WTC11 (cell line): ENCODE measurements around the gene CCDC185. TPM values are rescaled to one million over a fixed set of nuclear protein-coding genes. Genes with fewer than 3 reads are reported as not detected.

Experiments
- ATAC-seq: fragments of 200-7000 bp; cut with Tn5 transposase; 2 replicates; pipeline ENCODE4 v1.10.0; 2021; ENCODE audit warnings: mild to moderate bottlenecking, moderate library complexity
- CTCF ChIA-PET: fragments of 300-600 bp; sonication (Branson Sonifier 250); formaldehyde crosslinking; loops from one replicate; lab custom pipeline; 2021; ENCODE audit warnings: antibody characterized with exemption; lab: Charles Lee
- POLR2A ChIA-PET: fragments of 350-600 bp; sonication (Branson Sonifier 250); formaldehyde crosslinking; loops from one replicate; lab custom pipeline; 2021; ENCODE audit warnings: antibody characterized with exemption; lab: Charles Lee
- DNase-seq: peaks from one replicate; pipeline ENCODE4 v3.0.0; 2021; ENCODE audit warnings: low spot score
- H3K27ac Mint-ChIP-seq: 2 replicates; pipeline ENCODE4 v1.8.0; 2021; ENCODE audit warnings: mixed read lengths
- H3K27me3 Mint-ChIP-seq: 2 replicates; pipeline ENCODE4 v1.8.0; 2021; ENCODE audit warnings: low read depth, mild to moderate bottlenecking, moderate library complexity, mixed read lengths
- H3K36me3 Mint-ChIP-seq: 2 replicates; pipeline ENCODE4 v1.8.0; 2021; ENCODE audit warnings: mixed read lengths
- H3K4me1 Mint-ChIP-seq: 2 replicates; pipeline ENCODE4 v1.8.0; 2022; ENCODE audit warnings: mixed read lengths
- H3K4me3 Mint-ChIP-seq: 2 replicates; pipeline ENCODE4 v1.8.0; 2021; ENCODE audit warnings: mild to moderate bottlenecking, moderate library complexity, mixed read lengths
- H3K9me3 Mint-ChIP-seq: 2 replicates; pipeline ENCODE4 v1.8.0; 2021; ENCODE audit warnings: mixed read lengths
- ATF1 ChIP-seq: sonication (generic); formaldehyde crosslinking; IDR thresholded peaks from 2 replicates; pipeline ENCODE4 v1.8.1; 2023; ENCODE audit warnings: mild to moderate bottlenecking, moderate library complexity, missing genetic modification reagents
- CREB1 ChIP-seq: sonication (generic); formaldehyde crosslinking; IDR thresholded peaks from 2 replicates; pipeline ENCODE4 v1.8.0; 2023; ENCODE audit warnings: mild to moderate bottlenecking, missing genetic modification reagents
- EMX1 ChIP-seq: fragments of 250-450 bp; sonication (Bioruptor Pico); IDR thresholded peaks from 2 replicates; pipeline ENCODE4 v1.8.0; 2021; ENCODE audit warnings: mild to moderate bottlenecking
- ESRRA ChIP-seq: sonication (generic); formaldehyde crosslinking; IDR thresholded peaks from 2 replicates; pipeline ENCODE4 v1.8.1; 2022; ENCODE audit warnings: mild to moderate bottlenecking, missing genetic modification reagents, borderline replicate concordance
- GABPB1 ChIP-seq: sonication (generic); formaldehyde crosslinking; IDR thresholded peaks from 2 replicates; pipeline ENCODE4 v1.8.1; 2023; ENCODE audit warnings: mild to moderate bottlenecking, missing genetic modification reagents
- GTF2I ChIP-seq: fragments of 250-450 bp; sonication (Bioruptor Pico); conservative IDR thresholded peaks from 2 replicates; pipeline ENCODE4 v1.4.0; 2021; ENCODE audit warnings: mild to moderate bottlenecking
- JAZF1 ChIP-seq: fragments of 250-450 bp; sonication (Bioruptor Pico); IDR thresholded peaks from 2 replicates; pipeline ENCODE4 v1.9.0; 2021; ENCODE audit warnings: moderate library complexity, mild to moderate bottlenecking, inconsistent platforms
- MXD4 ChIP-seq: fragments of 250-450 bp; sonication (Bioruptor Pico); IDR thresholded peaks from 2 replicates; pipeline ENCODE4 v1.8.0; 2021; ENCODE audit warnings: mild to moderate bottlenecking, moderate library complexity, borderline replicate concordance
- NFATC4 ChIP-seq: fragments of 250-450 bp; sonication (Bioruptor Pico); IDR thresholded peaks from 2 replicates; pipeline ENCODE4 v1.9.0; 2021; ENCODE audit warnings: mild to moderate bottlenecking
- NFYB ChIP-seq: sonication (generic); formaldehyde crosslinking; conservative IDR thresholded peaks from 2 replicates; pipeline ENCODE4 v1.8.0; 2022; ENCODE audit warnings: low read depth, missing genetic modification reagents
- NR1H2 ChIP-seq: sonication (generic); formaldehyde crosslinking; IDR thresholded peaks from 2 replicates; pipeline ENCODE4 v1.9.0; 2021; ENCODE audit warnings: mild to moderate bottlenecking, moderate library complexity, missing genetic modification reagents
- NR3C1 ChIP-seq: sonication (generic); formaldehyde crosslinking; conservative IDR thresholded peaks from 2 replicates; pipeline ENCODE4 v1.8.1; 2023; ENCODE audit warnings: low read depth, mild to moderate bottlenecking, missing genetic modification reagents
- OVOL2 ChIP-seq: fragments of 250-450 bp; sonication (Bioruptor Pico); IDR thresholded peaks from 2 replicates; pipeline ENCODE4 v1.9.0; 2021; ENCODE audit warnings: mild to moderate bottlenecking, borderline replicate concordance
- RELA ChIP-seq: sonication (generic); formaldehyde crosslinking; IDR thresholded peaks from 2 replicates; pipeline ENCODE4 v1.8.1; 2022; ENCODE audit warnings: missing genetic modification reagents, mild to moderate bottlenecking, borderline replicate concordance
- SMAD3 ChIP-seq: sonication (generic); formaldehyde crosslinking; IDR thresholded peaks from 2 replicates; pipeline ENCODE4 v1.8.0; 2022; ENCODE audit warnings: missing genetic modification reagents, mild to moderate bottlenecking, borderline replicate concordance
- SOX15 ChIP-seq: fragments of 250-450 bp; sonication (Bioruptor Pico); IDR thresholded peaks from 2 replicates; pipeline ENCODE4 v1.9.0; 2021; ENCODE audit warnings: mild to moderate bottlenecking
- TEAD4 ChIP-seq: sonication (generic); formaldehyde crosslinking; IDR thresholded peaks from 2 replicates; pipeline ENCODE4 v1.8.0; 2022; ENCODE audit warnings: mild to moderate bottlenecking, missing genetic modification reagents
- TP53 ChIP-seq: sonication (generic); formaldehyde crosslinking; IDR thresholded peaks from 2 replicates; pipeline ENCODE4 v1.8.1; 2023; ENCODE audit warnings: mild to moderate bottlenecking, missing genetic modification reagents
- ZNF232 ChIP-seq: sonication (generic); formaldehyde crosslinking; IDR thresholded peaks from 2 replicates; pipeline ENCODE4 v1.8.0; 2022; ENCODE audit warnings: mild to moderate bottlenecking, missing genetic modification reagents
- total RNA-seq: library from RNA; stranded (reverse); gene quantifications from 3 replicates; pipeline ENCODE4 v1.2.3, GENCODE V29; 2021
- TF ChIP-seq, protein P1 (sequence below): sonication (generic); formaldehyde crosslinking; IDR thresholded peaks from 2 replicates; pipeline ENCODE4 v1.8.1; 2022; ENCODE audit warnings: mild to moderate bottlenecking, missing genetic modification reagents, moderate library complexity, borderline replicate concordance
- TF ChIP-seq, protein P2 (sequence below): sonication (generic); formaldehyde crosslinking; IDR thresholded peaks from 2 replicates; pipeline ENCODE4 v1.8.0; 2022; ENCODE audit warnings: mild to moderate bottlenecking, missing genetic modification reagents
- TF ChIP-seq, protein P3 (sequence below): sonication (generic); formaldehyde crosslinking; IDR thresholded peaks from 2 replicates; pipeline ENCODE4 v1.8.0; 2023; ENCODE audit warnings: missing genetic modification reagents
- TF ChIP-seq, protein P4 (sequence below): fragments of 250-450 bp; sonication (Bioruptor Pico); IDR thresholded peaks from 2 replicates; pipeline ENCODE4 v1.8.0; 2021; ENCODE audit warnings: mild to moderate bottlenecking
- TF ChIP-seq, protein P5 (sequence below): sonication (generic); formaldehyde crosslinking; IDR thresholded peaks from 2 replicates; pipeline ENCODE4 v1.8.1; 2023; ENCODE audit warnings: mild to moderate bottlenecking, missing genetic modification reagents
- TF ChIP-seq, protein P6 (sequence below): sonication (generic); formaldehyde crosslinking; IDR thresholded peaks from 2 replicates; pipeline ENCODE4 v1.8.0; 2022; ENCODE audit warnings: mild to moderate bottlenecking, missing genetic modification reagents

CCDC185 gene
- total RNA-seq, 1 experiment from 2014 or later = not detected

DNA sequence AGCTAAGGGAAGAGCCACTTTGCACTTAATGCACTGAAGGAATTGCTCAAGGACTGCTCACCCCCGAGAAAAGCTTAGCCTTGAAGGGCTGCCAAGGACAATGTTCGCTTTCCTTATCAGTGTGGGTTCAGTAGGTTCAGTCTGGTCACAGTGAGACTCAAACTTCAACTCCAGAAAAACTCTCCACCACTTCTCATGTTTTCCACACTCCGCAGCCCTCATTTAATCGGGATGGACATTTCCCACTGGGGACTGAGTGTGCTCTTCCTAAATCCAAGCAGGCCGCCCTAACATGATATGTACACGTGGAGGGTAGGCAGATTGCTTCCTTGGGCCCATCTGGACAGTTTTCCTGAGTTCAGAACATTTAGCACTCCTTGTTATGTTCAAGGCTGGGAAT lies 48.7 kb upstream of the CCDC185 start:
- Mint-ChIP-seq H3K4me3 (no peak overlapping the region), H3K27ac (no peak overlapping the region), H3K36me3 (no peaks in the 10 kb centered on the region), H3K27me3 (no peaks in the 10 kb centered on the region; the same call in 1 of the 2 replicates), H3K9me3 (no peaks in the 10 kb centered on the region), H3K4me1 (0 out of 2 replicates have a peak, but pooled peaks cover 3% of the 10 kb centered on the region)
- ChIA-PET POLR2A (no interaction called here), CTCF (interaction anchor here (3.4 kb wide), 1 partner anchor 211 kb away, joined by 16 read pairs; no protein-coding TSS in a partner anchor)
- ATAC-seq = no peak
- DNase-seq = no peak
- TF ChIP-seq NR1H2 (CRISPR knock-in tag) (no peak), TP53 (CRISPR knock-in tag) (no peak), ZNF232 (CRISPR knock-in tag) (no peak), EMX1 (CRISPR knock-in tag) (no peak), CREB1 (CRISPR knock-in tag) (no peak), GABPB1 (CRISPR knock-in tag) (no peak), TEAD4 (CRISPR knock-in tag) (no peak), MXD4 (CRISPR knock-in tag) (no peak), SOX15 (CRISPR knock-in tag) (no peak), OVOL2 (CRISPR knock-in tag) (no peak), ESRRA (no peak)
- TF ChIP-seq, protein P1, sequence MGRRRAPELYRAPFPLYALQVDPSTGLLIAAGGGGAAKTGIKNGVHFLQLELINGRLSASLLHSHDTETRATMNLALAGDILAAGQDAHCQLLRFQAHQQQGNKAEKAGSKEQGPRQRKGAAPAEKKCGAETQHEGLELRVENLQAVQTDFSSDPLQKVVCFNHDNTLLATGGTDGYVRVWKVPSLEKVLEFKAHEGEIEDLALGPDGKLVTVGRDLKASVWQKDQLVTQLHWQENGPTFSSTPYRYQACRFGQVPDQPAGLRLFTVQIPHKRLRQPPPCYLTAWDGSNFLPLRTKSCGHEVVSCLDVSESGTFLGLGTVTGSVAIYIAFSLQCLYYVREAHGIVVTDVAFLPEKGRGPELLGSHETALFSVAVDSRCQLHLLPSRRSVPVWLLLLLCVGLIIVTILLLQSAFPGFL (CRISPR knock-in tag) = no peak
- TF ChIP-seq, protein P2, sequence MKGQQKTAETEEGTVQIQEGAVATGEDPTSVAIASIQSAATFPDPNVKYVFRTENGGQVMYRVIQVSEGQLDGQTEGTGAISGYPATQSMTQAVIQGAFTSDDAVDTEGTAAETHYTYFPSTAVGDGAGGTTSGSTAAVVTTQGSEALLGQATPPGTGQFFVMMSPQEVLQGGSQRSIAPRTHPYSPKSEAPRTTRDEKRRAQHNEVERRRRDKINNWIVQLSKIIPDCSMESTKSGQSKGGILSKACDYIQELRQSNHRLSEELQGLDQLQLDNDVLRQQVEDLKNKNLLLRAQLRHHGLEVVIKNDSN (CRISPR knock-in tag) = no peak
- TF ChIP-seq, protein P3, sequence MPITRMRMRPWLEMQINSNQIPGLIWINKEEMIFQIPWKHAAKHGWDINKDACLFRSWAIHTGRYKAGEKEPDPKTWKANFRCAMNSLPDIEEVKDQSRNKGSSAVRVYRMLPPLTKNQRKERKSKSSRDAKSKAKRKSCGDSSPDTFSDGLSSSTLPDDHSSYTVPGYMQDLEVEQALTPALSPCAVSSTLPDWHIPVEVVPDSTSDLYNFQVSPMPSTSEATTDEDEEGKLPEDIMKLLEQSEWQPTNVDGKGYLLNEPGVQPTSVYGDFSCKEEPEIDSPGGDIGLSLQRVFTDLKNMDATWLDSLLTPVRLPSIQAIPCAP (CRISPR knock-in tag) = no peak
- TF ChIP-seq, protein P4, sequence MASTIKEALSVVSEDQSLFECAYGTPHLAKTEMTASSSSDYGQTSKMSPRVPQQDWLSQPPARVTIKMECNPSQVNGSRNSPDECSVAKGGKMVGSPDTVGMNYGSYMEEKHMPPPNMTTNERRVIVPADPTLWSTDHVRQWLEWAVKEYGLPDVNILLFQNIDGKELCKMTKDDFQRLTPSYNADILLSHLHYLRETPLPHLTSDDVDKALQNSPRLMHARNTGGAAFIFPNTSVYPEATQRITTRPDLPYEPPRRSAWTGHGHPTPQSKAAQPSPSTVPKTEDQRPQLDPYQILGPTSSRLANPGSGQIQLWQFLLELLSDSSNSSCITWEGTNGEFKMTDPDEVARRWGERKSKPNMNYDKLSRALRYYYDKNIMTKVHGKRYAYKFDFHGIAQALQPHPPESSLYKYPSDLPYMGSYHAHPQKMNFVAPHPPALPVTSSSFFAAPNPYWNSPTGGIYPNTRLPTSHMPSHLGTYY (CRISPR knock-in tag) = no peak
- TF ChIP-seq, protein P5, sequence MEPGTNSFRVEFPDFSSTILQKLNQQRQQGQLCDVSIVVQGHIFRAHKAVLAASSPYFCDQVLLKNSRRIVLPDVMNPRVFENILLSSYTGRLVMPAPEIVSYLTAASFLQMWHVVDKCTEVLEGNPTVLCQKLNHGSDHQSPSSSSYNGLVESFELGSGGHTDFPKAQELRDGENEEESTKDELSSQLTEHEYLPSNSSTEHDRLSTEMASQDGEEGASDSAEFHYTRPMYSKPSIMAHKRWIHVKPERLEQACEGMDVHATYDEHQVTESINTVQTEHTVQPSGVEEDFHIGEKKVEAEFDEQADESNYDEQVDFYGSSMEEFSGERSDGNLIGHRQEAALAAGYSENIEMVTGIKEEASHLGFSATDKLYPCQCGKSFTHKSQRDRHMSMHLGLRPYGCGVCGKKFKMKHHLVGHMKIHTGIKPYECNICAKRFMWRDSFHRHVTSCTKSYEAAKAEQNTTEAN = no peak
- TF ChIP-seq, protein P6, sequence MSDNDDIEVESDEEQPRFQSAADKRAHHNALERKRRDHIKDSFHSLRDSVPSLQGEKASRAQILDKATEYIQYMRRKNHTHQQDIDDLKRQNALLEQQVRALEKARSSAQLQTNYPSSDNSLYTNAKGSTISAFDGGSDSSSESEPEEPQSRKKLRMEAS (CRISPR knock-in tag) = no peak

DNA sequence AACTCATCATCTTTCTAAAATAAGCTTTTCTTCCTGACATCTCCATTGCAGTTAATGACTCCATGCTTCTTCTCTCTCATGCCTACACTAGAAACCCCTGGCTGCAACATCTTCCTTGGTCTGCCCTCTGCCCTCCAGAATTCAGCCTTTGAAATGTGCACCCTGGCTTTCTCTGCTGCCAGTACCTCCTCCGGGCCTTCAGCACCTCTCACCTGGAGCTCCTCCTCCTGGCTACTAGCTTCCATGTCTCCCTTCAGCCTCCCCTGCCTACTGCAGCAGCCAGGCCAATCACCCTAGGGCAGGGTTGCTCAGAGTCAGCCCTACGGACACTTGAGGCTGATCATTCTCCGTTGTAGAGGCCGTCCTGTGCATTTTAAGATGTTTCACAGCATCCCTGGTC lies 47.5 kb upstream of the CCDC185 start:
- H3K9me3 Mint-ChIP-seq = no peaks in the 10 kb centered on the region
- ChIA-PET CTCF (interaction anchor here (0.5 to 3.4 kb wide), 5 partner anchors 152 to 283 kb away, joined by 3 to 16 read pairs (median 3); no protein-coding TSS in a partner anchor), POLR2A (no interaction called here)
- 0 out of 2 replicates have a peak, but pooled peaks cover 3% of the 10 kb centered on the region for H3K4me1 Mint-ChIP-seq
- no peak for DNase-seq
- no peak overlapping the region for H3K4me3 Mint-ChIP-seq
- H3K27ac Mint-ChIP-seq = no peak overlapping the region
- no peaks in the 10 kb centered on the region for H3K36me3 Mint-ChIP-seq
- TF ChIP-seq RELA (CRISPR knock-in tag) (no peak), EMX1 (CRISPR knock-in tag) (no peak), CREB1 (CRISPR knock-in tag) (no peak)
- ATAC-seq = peak; percentile 95
- H3K27me3 Mint-ChIP-seq = no peaks in the 10 kb centered on the region

DNA sequence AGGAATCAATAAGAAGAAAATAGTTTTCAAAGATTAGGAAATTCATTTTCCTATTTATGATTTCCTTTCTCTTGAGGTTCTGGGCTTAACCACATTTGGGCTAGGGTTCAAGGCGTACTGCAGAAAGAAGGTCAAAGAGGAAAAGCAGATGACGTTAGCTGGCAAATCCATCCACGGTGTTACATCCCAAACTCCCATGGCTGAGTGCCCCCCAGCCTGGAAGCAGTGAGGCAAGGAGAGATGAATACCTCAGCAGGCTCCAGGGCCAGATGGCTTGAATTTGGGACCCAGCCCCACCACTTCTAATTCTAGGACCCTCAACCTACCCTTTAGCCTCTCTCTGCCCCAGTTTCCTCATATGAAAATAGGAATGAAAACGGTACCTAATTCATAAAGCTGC lies 46.9 kb upstream of the CCDC185 start:
- no peak for ATAC-seq
- Mint-ChIP-seq H3K27ac (no peak overlapping the region), H3K27me3 (no peaks in the 10 kb centered on the region), H3K9me3 (no peaks in the 10 kb centered on the region), H3K4me3 (no peak overlapping the region), H3K4me1 (0 out of 2 replicates have a peak, but pooled peaks cover 3% of the 10 kb centered on the region), H3K36me3 (no peaks in the 10 kb centered on the region)
- no peak for DNase-seq
- POLR2A ChIA-PET = no interaction called here
- CTCF ChIA-PET = interaction anchor here (0.6 to 3.4 kb wide), 4 partner anchors 153 to 282 kb away, joined by 3 to 16 read pairs (median 4); no protein-coding TSS in a partner anchor
- TF ChIP-seq JAZF1 = no peak
- TF ChIP-seq SOX15 (CRISPR knock-in tag) = no peak
- TF ChIP-seq SMAD3 = no peak
- no peak for TF ChIP-seq NR3C1 (CRISPR knock-in tag)
- TF ChIP-seq, protein P1 (CRISPR knock-in tag) = no peak
- no peak for TF ChIP-seq GTF2I (CRISPR knock-in tag)
- TF ChIP-seq NFYB = no peak
- TF ChIP-seq GABPB1 (CRISPR knock-in tag) = no peak
- no peak for TF ChIP-seq ATF1 (CRISPR knock-in tag)
- no peak for TF ChIP-seq NFATC4 (CRISPR knock-in tag)
